ENCODE data around the gene NTM. TPM values are rescaled to one million over a fixed set of nuclear protein-coding genes. Genes with fewer than 3 reads are reported as not detected.

NTM gene
- total RNA-seq, 1 donor from 2014 or later, result not detected

DNA sequence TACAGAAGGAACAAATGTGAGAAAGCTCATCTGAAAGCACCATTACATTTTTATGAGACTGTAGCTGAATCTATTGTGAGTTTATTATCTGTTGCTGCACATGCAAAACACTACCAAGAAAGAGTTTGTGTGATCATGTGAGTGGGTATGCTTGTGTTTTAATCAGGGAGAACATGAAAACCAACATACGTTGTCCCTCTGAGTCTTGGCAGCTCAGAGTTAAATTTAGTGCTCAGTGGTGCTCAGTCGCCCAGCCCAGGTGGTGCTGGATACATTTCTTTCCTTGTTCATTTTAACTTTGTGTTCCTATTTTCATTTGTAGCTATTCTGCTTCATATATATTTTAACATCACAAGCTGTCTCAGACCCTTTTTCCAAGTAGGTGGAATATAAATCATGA lies 500.6 kb downstream of the NTM start:
- TF ChIP-seq CTCF (IDR thresholded peaks at IDR 0.05), result no peak
- Mint-ChIP-seq H3K27me3 (peaks cover 2% of the 10 kb centered on the region), H3K4me1 (no peaks in the 10 kb centered on the region), H3K27ac (no peak overlapping the region), H3K36me3 (ENCODE audit: low read depth) (no peaks in the 10 kb centered on the region), H3K4me3 (no peak overlapping the region), H3K9me3 (no peaks in the 10 kb centered on the region)
- no peak for ATAC-seq (ENCODE audit: low read depth)
- ChIA-PET CTCF (no interaction called here), POLR2A (no interaction called here)
- intact Hi-C loops (cut with micrococcal nuclease), result no loop called here
- DNase-seq, result no peak

DNA sequence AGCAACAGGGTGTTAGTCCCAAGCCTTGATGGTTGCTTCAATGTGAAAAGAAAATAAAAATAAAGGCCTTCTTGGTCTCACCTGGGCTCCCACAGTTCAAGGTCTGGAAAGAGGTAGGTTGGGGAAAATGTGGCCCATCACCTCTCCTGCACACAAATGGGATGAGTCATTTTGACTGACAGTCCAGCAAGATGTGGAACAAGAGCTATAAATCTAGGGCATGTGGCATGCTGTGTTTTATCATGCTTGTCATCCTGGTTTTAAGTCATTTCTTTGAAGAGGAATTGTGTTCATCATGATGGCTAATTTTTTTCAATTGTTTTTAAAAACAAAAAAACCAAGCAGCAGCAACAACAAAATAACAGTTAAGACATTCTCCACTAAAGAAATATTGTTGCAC lies 503.7 kb downstream of the NTM start:
- no peak for TF ChIP-seq CTCF (IDR thresholded peaks at IDR 0.05)
- Mint-ChIP-seq H3K27ac (no peak overlapping the region), H3K27me3 (no peaks in the 10 kb centered on the region), H3K9me3 (no peaks in the 10 kb centered on the region), H3K4me1 (no peaks in the 10 kb centered on the region), H3K4me3 (no peak overlapping the region), H3K36me3 (ENCODE audit: low read depth) (no peaks in the 10 kb centered on the region)
- ATAC-seq (ENCODE audit: low read depth), result no peak
- ChIA-PET CTCF (no interaction called here), POLR2A (no interaction called here)
- DNase-seq, result no peak
- intact Hi-C loops (cut with micrococcal nuclease), result no loop called here

DNA sequence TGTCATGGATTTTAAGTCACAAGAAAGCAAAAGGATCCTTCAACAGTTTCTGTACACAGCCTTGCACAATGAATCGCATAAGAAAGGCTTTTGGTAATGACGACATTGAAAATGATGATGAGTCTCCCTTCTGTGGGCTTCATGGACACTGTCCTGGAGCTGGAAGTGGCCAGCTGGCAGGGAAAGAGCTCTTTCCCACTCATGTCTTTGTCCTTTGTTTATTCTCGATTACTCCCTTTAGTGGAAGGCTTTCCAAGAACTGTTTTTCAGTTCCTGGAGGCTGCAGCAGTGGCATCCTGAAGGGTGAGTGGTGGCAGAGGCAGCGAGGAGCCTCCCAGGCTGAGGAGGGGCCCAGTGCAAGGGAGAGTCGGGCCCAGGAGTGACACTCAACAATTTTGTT lies 505.2 kb downstream of the NTM start:
- Mint-ChIP-seq H3K36me3 (ENCODE audit: low read depth) (no peaks in the 10 kb centered on the region), H3K27me3 (no peaks in the 10 kb centered on the region), H3K27ac (no peak overlapping the region), H3K4me3 (no peak overlapping the region), H3K4me1 (no peaks in the 10 kb centered on the region), H3K9me3 (no peaks in the 10 kb centered on the region)
- POLR2A ChIA-PET, result no interaction called here
- CTCF ChIA-PET, result no interaction called here
- ATAC-seq (ENCODE audit: low read depth) (no peak), DNase-seq (no peak)
- no peak for TF ChIP-seq CTCF (IDR thresholded peaks at IDR 0.05)
- intact Hi-C loops (cut with micrococcal nuclease), result no loop called here

- H3K4me1 Mint-ChIP-seq, result no peaks in the 10 kb centered on the region
- H3K27ac Mint-ChIP-seq, result no peak overlapping the region
- DNase-seq (no peak), ATAC-seq (ENCODE audit: low read depth) (no peak)
- CTCF ChIA-PET, result no interaction called here
- no peak overlapping the region for H3K4me3 Mint-ChIP-seq
- no peak for TF ChIP-seq CTCF (IDR thresholded peaks at IDR 0.05)
- intact Hi-C loops (cut with micrococcal nuclease), result no loop called here
- no peaks in the 10 kb centered on the region for H3K36me3 Mint-ChIP-seq (ENCODE audit: low read depth)
- no peaks in the 10 kb centered on the region for H3K9me3 Mint-ChIP-seq
- POLR2A ChIA-PET, result no interaction called here
- H3K27me3 Mint-ChIP-seq, result no peaks in the 10 kb centered on the region
Observed at GRCh38 chr11:131877246-131877942, 507.0 kb downstream of the NTM start.

DNA sequence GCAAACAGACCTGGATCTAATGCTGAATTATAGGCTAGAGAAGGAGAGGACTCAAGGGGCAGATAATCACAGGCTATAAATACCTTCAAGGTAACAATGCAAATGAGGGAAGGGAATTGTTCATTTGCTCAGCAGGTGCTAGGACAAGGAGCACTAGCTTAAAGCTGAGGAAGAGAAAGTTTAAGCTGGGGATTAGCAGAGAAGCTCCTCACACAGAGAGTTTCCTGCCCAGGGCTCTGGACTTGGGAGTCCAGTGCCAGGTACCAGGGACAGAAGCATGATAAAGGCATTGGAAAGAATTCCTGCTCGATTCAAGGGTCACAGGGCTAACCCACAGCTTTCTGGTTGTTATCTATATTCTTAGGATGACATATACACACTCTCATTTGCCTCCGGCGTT lies 509.9 kb downstream of the NTM start:
- Mint-ChIP-seq H3K27ac (no peak overlapping the region), H3K4me3 (no peak overlapping the region), H3K4me1 (no peaks in the 10 kb centered on the region), H3K27me3 (no peaks in the 10 kb centered on the region), H3K36me3 (ENCODE audit: low read depth) (no peaks in the 10 kb centered on the region), H3K9me3 (no peaks in the 10 kb centered on the region)
- TF ChIP-seq CTCF (IDR thresholded peaks at IDR 0.05), result no peak
- DNase-seq (no peak), ATAC-seq (ENCODE audit: low read depth) (no peak)
- ChIA-PET CTCF (interaction anchor here (0.6 kb wide), 1 partner anchor 75 kb away, joined by 3 read pairs; no protein-coding TSS in a partner anchor), POLR2A (no interaction called here)
- intact Hi-C loops (cut with micrococcal nuclease), result no loop called here
